Gastrocnemius medialis (tissue), 4 donors: ENCODE measurements around the gene TASOR. TPM values are rescaled to one million over a fixed set of nuclear protein-coding genes. Genes with fewer than 3 reads are reported as not detected.
"Not testable (repeated sequence)": the region's sequence is repeated elsewhere in the genome, so short reads cannot be mapped to it uniquely, and the experiment has no call there.

Experiments
- ATAC-seq, 2 donors: fragments of 150-250 bp; one replicate each; pipeline ENCODE4 v1.9.1; 2016
- DNase-seq, 2 donors: peaks; one replicate each; pipeline ENCODE4 v3.0.0-alpha.2; 2019
- H3K27ac ChIP-seq, 4 donors: fragments of 200-600 bp; sonication (generic); 1 replicate in 1 of 4; 2 replicates in 3 of 4; pipeline ENCODE4 v1.5.1; 2016 to 2018; ENCODE audit warnings: mild to moderate bottlenecking in 2 of 4, moderate library complexity in 1 of 4
- H3K27me3 ChIP-seq, 3 donors: fragments of 200-600 bp; sonication (generic) in 2 of 3; 1 replicate in 1 of 3; 2 replicates in 2 of 3; pipeline versions ENCODE4 v1.5.1 to v1.6.0; 2016 to 2019; ENCODE audit warnings: mild to moderate bottlenecking in 1 of 3, moderate library complexity in 1 of 3
- H3K36me3 ChIP-seq, 2 donors: fragments of 200-600 bp; sonication (generic) in 1 of 2; one replicate each; pipeline ENCODE4 v1.5.1; 2017 to 2018
- H3K4me1 ChIP-seq, 2 donors: fragments of 200-600 bp; sonication (generic) in 1 of 2; one replicate each; pipeline ENCODE4 v1.5.1; 2016 to 2017; ENCODE audit warnings: mild to moderate bottlenecking in 2 of 2
- H3K4me3 ChIP-seq, 4 donors: fragments of 200-600 bp; sonication (generic) in 3 of 4; 1 replicate in 1 of 4; 2 replicates in 3 of 4; pipeline ENCODE4 v1.5.1; 2016 to 2019; ENCODE audit warnings: mild to moderate bottlenecking in 2 of 4
- H3K9me3 ChIP-seq, 3 donors: fragments of 200-600 bp; sonication (generic) in 2 of 3; 1 replicate in 1 of 3; 2 replicates in 2 of 3; pipeline ENCODE4 v1.5.1; 2016 to 2019
- POLR2A ChIP-seq, 2 donors: fragments of 450-650 bp; IDR thresholded peaks; one replicate each; pipeline ENCODE4 v1.6.1; 2017; ENCODE audit warnings: antibody characterized with exemption in 2 of 2, mild to moderate bottlenecking in 2 of 2, moderate library complexity in 2 of 2
- in situ Hi-C, 4 donors: fragments of 200-750 bp; cut with MboI; loops; one replicate each; pipeline versions ENCODE4 v1.15.0 to v1.8.0; 2017; ENCODE audit warnings: low sequenced_read_pairs in 4 of 4
- intact Hi-C: fragments of 100-400 bp; cut with DNase I; formaldehyde crosslinking; loops from one replicate; pipeline ENCODE4 v1.15.1; 2023; ENCODE audit warnings: low total_unique reads
- total RNA-seq, 4 donors: library from RNA; depleted of rRNA; stranded (reverse); fragments of >200 nt; gene quantifications; one replicate each; pipeline versions ENCODE4 v1.1.0 to v1.2.3, GENCODE V29; 2016
- TF ChIP-seq, protein P1 (sequence below), 5 experiments: fragments of 450-650 bp in 3 of 5; fragments of 200-600 bp in 2 of 5; sonication (generic) in 2 of 5; IDR thresholded peaks in 4 of 5; conservative IDR thresholded peaks in 1 of 5; 1 replicate in 4 of 5; 2 replicates in 1 of 5; pipeline ENCODE4 v1.5.1; 2016 to 2019; ENCODE audit warnings: antibody characterized with exemption in 5 of 5, mild to moderate bottlenecking in 3 of 5, moderate library complexity in 3 of 5

The TASOR gene
- total RNA-seq, 4 donors from 2014 or later: 15.4 to 47.2 (median 31.8) TPM

DNA sequence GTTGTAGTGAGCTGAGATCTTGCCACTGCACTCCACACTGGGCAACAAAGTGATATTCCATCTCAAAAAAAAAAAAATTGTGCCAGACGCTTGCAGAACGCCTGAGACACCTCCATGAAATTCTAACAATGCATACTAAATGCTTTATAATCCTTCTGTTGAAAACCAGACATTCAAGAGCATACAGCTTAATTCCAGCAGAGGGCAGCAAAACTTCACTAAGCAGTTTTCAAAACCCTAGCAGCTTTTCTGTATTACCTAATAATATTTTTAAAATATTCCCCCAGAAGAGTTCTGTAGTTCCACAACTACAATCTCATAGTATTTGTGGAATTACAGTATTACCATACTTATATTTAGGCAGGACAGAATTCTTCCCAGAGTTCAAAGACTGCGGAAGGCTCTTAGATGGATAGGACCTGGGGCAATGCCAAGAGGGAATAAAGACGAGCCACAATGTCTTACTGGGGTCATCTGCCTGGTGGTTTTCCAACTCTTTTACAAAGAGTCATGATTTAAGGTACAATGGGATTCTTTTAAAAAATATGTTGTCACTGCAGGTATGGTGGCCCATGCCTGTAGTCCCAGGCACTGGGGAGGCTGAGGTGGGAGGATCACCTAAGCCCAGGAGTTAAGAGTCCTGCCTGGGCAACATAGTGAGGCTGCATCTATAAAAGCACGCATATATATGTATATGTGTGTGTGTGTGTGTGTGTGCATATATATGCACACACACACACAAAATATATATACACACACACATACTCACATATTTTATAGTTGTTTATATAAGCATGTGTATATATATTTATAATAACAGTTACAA, 19.6 kb upstream of the TASOR start:
- no peaks in the 10 kb centered on the region for H3K27me3 ChIP-seq
- no peaks in the 10 kb centered on the region for H3K4me1 ChIP-seq
- in situ Hi-C loops (loop anchor here (5.0 kb wide), 5 partner anchors 95 to 290 kb away; partner anchors contain the start of gene ARHGEF3 (in 1 of the 4)), intact Hi-C loops (loop anchor here (1.0 kb wide), 2 partner anchors 100 to 287 kb away; no protein-coding TSS in a partner anchor)
- H3K4me3 ChIP-seq: no peak overlapping the region
- ATAC-seq (peak; percentile 90 to 92), DNase-seq (peak; percentile 18 to 32)
- no peaks in the 10 kb centered on the region for H3K36me3 ChIP-seq
- TF ChIP-seq POLR2A (IDR thresholded peaks at IDR 0.05): no peak
- TF ChIP-seq, protein P1, sequence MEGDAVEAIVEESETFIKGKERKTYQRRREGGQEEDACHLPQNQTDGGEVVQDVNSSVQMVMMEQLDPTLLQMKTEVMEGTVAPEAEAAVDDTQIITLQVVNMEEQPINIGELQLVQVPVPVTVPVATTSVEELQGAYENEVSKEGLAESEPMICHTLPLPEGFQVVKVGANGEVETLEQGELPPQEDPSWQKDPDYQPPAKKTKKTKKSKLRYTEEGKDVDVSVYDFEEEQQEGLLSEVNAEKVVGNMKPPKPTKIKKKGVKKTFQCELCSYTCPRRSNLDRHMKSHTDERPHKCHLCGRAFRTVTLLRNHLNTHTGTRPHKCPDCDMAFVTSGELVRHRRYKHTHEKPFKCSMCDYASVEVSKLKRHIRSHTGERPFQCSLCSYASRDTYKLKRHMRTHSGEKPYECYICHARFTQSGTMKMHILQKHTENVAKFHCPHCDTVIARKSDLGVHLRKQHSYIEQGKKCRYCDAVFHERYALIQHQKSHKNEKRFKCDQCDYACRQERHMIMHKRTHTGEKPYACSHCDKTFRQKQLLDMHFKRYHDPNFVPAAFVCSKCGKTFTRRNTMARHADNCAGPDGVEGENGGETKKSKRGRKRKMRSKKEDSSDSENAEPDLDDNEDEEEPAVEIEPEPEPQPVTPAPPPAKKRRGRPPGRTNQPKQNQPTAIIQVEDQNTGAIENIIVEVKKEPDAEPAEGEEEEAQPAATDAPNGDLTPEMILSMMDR (IDR thresholded peaks at IDR 0.05 in 4 of 5, conservative IDR thresholded peaks at IDR 0.05 in 1 of 5): peak; percentile 80 to 93 (median 87)
- H3K27ac ChIP-seq: no peak overlapping the region
- H3K9me3 ChIP-seq: no peaks in the 10 kb centered on the region

DNA sequence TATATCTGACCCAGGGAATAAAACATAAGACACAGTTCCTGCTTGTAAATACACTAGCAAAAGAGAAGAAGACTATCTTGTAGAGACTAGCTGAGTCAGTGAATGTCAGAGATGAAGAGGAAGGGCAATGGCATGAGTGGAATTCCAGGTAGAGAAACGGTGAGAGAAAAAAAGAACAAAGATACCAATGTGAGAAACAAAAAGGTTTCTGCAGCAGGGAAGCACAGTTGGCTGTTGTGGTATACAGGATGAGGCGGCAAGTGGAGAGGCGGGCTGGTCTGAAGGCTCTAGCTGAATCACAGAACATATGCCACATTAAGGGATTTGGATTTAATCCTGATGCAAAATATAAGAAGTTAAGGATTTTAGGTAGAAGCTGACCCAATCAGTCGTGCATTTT, 17.1 kb upstream of the TASOR start:
- intact Hi-C loops (no loop called here), in situ Hi-C loops (loop anchor here (5.0 kb wide), 5 partner anchors 97 to 292 kb away; partner anchors contain the start of gene ARHGEF3 (in 1 of the 4))
- Histone ChIP-seq H3K27ac (no peak overlapping the region), H3K9me3 (no peaks in the 10 kb centered on the region), H3K4me3 (no peak overlapping the region), H3K27me3 (no peaks in the 10 kb centered on the region), H3K36me3 (no peaks in the 10 kb centered on the region), H3K4me1 (no peaks in the 10 kb centered on the region)
- TF ChIP-seq, protein P1 (IDR thresholded peaks at IDR 0.05 in 4 of 5, conservative IDR thresholded peaks at IDR 0.05 in 1 of 5): no peak
- no peak for TF ChIP-seq POLR2A (IDR thresholded peaks at IDR 0.05)
- DNase-seq (no peak), ATAC-seq (no peak)

DNA sequence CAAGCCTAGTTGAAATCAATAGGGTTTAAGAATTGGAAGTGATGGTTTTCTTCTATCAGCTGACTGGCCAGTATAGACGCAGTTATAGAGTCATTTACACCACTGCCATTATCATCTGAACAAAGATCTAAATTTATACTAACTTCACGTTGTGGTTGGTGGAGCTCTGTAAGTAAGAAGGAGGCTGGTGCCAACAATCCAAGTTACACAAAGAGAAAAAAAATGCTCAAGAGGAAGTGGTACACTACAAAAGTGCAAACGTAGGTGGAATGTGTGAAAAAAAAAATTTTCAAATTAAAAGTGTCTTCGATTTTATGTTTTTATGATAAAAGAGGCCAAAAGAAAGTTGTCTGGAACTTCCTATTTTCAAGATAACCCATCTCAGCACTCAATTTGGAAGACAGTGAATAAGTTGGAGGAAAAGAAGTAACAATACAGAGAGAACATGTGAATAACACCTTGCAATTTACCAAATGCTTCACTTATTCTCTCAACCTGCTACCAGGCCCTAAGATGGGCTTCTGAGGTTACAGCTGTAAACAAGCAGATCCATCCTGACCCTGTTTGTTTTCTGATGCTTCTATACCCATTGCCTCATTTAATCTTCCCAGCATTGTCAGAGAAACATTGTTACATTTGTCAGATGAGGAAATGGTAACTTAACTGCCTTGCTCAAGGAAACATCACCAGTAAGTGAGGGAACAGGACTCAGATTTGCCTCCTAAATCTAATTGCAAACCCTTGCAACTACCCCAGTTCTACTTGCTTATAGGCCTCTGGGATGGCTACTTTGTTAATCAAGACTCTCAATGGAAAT, 12.0 kb upstream of the TASOR start:
- Histone ChIP-seq H3K36me3 (no peaks in the 10 kb centered on the region), H3K27me3 (no peaks in the 10 kb centered on the region), H3K4me1 (no peaks in the 10 kb centered on the region), H3K4me3 (no peak overlapping the region), H3K9me3 (no peaks in the 10 kb centered on the region), H3K27ac (no peak overlapping the region)
- TF ChIP-seq, protein P1 (IDR thresholded peaks at IDR 0.05 in 4 of 5, conservative IDR thresholded peaks at IDR 0.05 in 1 of 5): no peak
- no peak for TF ChIP-seq POLR2A (IDR thresholded peaks at IDR 0.05)
- in situ Hi-C loops (no loop called here), intact Hi-C loops (no loop called here)
- DNase-seq (no peak), ATAC-seq (no peak)

GRCh38 chr3:56693750-56694149, 10.7 kb upstream of the TASOR start:
- TF ChIP-seq POLR2A (IDR thresholded peaks at IDR 0.05): no peak
- TF ChIP-seq, protein P1 (IDR thresholded peaks at IDR 0.05 in 4 of 5, conservative IDR thresholded peaks at IDR 0.05 in 1 of 5): no peak
- Histone ChIP-seq H3K27ac (no peak overlapping the region), H3K36me3 (no peaks in the 10 kb centered on the region), H3K27me3 (no peaks in the 10 kb centered on the region), H3K9me3 (no peaks in the 10 kb centered on the region), H3K4me1 (no peaks in the 10 kb centered on the region), H3K4me3 (no peak overlapping the region)
- intact Hi-C loops: no loop called here
- DNase-seq (peak; percentile 6 to 32), ATAC-seq (no peak)
- in situ Hi-C loops: no loop called here

DNA sequence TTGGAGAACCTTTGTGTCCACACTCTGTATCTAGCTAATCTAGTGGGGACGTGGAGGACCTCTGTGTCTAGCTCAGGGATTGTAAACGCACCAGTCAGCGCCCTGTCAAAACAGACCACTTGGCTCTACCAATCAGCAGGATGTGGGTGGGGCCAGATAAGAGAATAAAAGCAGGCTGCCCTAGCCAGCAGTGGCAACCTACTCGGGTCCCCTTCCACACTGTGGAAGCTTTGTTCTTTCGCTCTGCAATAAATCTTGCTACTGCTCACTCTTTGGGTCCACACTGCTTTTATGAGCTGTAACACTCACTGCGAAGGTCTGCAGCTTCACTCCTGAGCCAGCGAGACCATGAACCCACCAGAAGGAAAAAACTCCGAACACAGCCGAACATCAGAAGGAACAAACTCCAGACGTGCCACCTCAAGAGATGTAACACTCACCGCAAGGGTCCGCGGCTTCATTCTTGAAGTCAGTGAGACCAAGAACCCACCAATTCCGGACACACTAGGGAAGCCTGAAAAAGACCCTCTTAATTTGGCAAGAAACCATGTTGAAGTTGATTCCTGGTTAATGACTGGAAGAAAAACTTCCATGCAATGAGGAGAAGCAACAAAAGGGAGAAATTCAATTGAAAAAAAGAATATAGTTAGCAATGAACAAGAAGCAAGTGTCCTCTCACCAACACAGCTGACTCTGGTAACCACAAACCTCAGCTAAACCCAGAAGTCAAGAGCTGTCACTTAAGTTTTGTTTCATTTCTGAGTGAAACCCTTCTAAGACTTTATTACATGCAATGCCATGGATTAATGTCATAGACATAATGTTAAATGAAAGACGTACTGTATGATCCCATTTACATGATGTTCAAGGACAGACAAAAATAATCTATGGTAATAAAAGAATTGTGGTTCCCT, 9.7 kb upstream of the TASOR start:
- H3K4me3 ChIP-seq, H3K4me1 ChIP-seq, H3K9me3 ChIP-seq, H3K36me3 ChIP-seq, H3K27ac ChIP-seq, intact Hi-C loops, DNase-seq, H3K27me3 ChIP-seq, ATAC-seq, in situ Hi-C loops: not testable (repeated sequence)

GRCh38 chr3:56692001-56692365, 8.9 kb upstream of the TASOR start:
- DNase-seq, H3K27me3 ChIP-seq, H3K9me3 ChIP-seq, ATAC-seq, intact Hi-C loops, H3K4me1 ChIP-seq, in situ Hi-C loops, H3K27ac ChIP-seq, H3K36me3 ChIP-seq, H3K4me3 ChIP-seq: not testable (repeated sequence)
